HL-60 (cell line): ENCODE results near the gene R3HDM2.

Experiments used
- CTCF ChIP-seq: IDR thresholded peaks from one replicate; pipeline ENCODE4 v1.5.1; 2011; ENCODE audit warnings: low read length, control low read depth, inconsistent platforms; ENCODE audit not compliant: insufficient read depth
- POLR2AphosphoS5 ChIP-seq: IDR thresholded peaks from 2 replicates; pipeline ENCODE4 v1.6.1; 2012; ENCODE audit warnings: low read depth
- TF ChIP-seq, protein P1 (sequence below): IDR thresholded peaks from 2 replicates; pipeline ENCODE4 v1.6.1; 2012; ENCODE audit warnings: low read depth; ENCODE audit not compliant: insufficient replicate concordance

GRCh38 chr12:57470286-57470969, 39.6 kb upstream of the R3HDM2 start:
- TF ChIP-seq CTCF (no peak), POLR2AphosphoS5 (no peak)
- TF ChIP-seq, protein P1, sequence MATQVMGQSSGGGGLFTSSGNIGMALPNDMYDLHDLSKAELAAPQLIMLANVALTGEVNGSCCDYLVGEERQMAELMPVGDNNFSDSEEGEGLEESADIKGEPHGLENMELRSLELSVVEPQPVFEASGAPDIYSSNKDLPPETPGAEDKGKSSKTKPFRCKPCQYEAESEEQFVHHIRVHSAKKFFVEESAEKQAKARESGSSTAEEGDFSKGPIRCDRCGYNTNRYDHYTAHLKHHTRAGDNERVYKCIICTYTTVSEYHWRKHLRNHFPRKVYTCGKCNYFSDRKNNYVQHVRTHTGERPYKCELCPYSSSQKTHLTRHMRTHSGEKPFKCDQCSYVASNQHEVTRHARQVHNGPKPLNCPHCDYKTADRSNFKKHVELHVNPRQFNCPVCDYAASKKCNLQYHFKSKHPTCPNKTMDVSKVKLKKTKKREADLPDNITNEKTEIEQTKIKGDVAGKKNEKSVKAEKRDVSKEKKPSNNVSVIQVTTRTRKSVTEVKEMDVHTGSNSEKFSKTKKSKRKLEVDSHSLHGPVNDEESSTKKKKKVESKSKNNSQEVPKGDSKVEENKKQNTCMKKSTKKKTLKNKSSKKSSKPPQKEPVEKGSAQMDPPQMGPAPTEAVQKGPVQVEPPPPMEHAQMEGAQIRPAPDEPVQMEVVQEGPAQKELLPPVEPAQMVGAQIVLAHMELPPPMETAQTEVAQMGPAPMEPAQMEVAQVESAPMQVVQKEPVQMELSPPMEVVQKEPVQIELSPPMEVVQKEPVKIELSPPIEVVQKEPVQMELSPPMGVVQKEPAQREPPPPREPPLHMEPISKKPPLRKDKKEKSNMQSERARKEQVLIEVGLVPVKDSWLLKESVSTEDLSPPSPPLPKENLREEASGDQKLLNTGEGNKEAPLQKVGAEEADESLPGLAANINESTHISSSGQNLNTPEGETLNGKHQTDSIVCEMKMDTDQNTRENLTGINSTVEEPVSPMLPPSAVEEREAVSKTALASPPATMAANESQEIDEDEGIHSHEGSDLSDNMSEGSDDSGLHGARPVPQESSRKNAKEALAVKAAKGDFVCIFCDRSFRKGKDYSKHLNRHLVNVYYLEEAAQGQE, result no peak
